Breast epithelium (tissue), 3 donors: ENCODE measurements around the gene FUT2.

Experiments
- CTCF ChIP-seq, 3 donors: fragments of 450-650 bp; IDR thresholded peaks; one replicate each; pipeline ENCODE4 v1.5.1; 2016 to 2017; ENCODE audit warnings: antibody characterized with exemption in 3 of 3, mild to moderate bottlenecking in 3 of 3, moderate library complexity in 3 of 3
- POLR2AphosphoS5 ChIP-seq, 3 donors: sonication (generic); formaldehyde crosslinking; IDR thresholded peaks; one replicate each; pipeline ENCODE4 v1.6.1; 2017; ENCODE audit warnings: antibody characterized with exemption in 3 of 3

- TF ChIP-seq CTCF (IDR thresholded peaks at IDR 0.05): peak in 1 of 3 donors; percentile 13
- TF ChIP-seq POLR2AphosphoS5 (IDR thresholded peaks at IDR 0.05): no peak
These were observed 33.3 kb downstream of the FUT2 start for GRCh38 chr19:48728911-48729664.
